GM19372 (cell line): ENCODE results near the gene ADAMTS20.

Experiments
- ATAC-seq: cut with Tn5 transposase; IDR thresholded peaks from one replicate; pipeline ENCODE4 v1.9.1; 2021; ENCODE audit warnings: mild to moderate bottlenecking, low read depth, moderate library complexity; ENCODE audit not compliant: unreplicated experiment

Gene ADAMTS20

DNA sequence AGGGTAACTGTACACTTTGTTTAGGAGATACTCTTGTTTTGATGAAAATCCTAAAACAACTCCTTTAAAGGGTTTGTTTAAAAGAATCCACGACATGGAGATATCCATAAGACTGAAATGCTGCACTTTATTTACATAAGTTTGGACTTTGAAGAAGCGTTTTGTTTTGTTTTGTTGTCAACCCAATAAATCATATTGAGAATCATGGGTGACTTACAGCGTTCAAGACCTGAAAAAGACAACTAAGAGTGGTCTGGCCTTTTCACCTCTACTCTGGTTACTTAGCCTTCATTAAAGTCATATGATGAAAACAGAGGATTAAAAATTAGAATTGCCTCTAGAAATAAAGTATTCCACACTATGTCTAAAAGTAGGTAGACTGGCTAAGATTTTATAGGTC, 234.8 kb downstream of the ADAMTS20 start:
- ATAC-seq, result no peak

DNA sequence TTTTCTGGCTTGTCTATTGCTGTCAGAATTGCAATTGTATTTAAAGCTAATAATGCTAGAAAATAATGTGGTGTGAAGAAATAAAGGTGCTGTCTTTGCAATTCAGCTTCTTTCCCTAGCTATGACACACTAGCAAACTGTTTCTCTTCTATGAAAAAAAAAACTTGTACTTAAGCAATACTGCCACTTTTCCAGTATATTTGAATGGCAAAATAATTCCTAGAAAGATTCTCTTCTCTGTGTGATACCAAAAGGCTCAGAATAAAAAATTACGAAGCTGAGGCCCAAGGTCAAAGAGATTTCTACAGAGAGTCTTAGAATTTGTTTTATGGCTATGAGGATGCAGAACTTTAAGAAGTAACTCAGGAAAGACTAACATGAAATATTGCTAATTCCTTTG, 235.5 kb downstream of the ADAMTS20 start:
- no peak for ATAC-seq

GRCh38 chr12:43315961-43316360, 236.0 kb downstream of the ADAMTS20 start:
- no peak for ATAC-seq

- ATAC-seq, result no peak
Measured at GRCh38 chr12:43312991-43313505, 239.0 kb downstream of the ADAMTS20 start.

DNA sequence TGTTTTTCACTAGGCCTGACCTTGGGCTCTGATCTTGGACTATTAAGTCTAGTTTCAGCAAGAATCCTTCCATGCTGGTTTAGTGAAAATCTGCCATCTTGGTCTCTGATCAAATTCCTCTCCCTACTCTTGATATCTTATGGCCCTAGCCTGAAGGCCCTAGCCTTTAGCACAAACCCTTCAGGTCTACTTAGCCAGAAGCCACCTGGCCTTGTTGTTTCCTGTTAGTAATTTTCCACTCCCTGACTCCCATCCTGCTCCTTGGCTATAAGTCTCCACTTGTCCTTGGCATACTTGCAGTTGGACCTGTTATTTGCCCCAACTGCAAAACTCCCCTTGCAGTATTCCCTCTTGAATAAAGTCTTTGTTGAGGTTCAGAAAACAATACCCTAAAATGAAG, 241.4 kb downstream of the ADAMTS20 start:
- no peak for ATAC-seq

DNA sequence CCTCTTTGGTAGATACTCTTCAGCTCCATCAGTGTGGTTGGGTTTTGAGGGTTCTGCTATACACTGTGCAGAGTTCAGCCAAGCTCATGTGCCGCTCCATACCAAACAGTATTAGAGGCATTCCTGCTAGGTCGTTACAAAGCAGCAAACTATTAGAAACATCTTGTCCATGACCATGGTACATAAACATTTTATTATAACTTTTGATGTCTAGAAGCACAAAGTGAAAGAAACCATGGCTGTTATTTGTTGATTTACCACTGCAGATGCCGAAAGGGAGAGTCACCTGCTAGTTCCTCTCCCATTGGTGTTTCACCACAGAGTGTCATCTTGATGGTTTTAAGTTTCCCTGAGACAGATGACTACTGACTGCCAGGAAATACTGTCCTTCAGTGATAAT, 242.0 kb downstream of the ADAMTS20 start:
- ATAC-seq, result no peak

- no peak for ATAC-seq
Measured at GRCh38 chr12:43308776-43309175, 243.2 kb downstream of the ADAMTS20 start.

DNA sequence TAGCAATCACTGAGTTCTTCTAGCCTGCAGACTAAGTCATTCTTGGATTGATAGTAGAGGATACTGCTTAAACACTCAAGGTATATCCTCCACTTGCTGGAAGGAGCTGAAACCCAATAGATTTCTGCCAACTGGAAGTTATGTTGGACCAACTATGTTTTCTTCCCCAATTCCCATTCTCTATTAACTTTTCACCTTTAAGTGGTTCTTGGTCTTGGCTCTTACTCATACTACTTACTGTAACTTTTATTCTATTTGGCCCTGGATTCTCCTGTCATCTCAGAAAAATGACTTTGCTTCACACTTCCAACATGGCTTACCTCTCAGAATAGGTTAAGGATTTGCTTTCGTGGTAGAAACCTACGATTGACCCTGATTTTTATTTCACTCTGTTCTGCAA, 244.9 kb downstream of the ADAMTS20 start:
- no peak for ATAC-seq

DNA sequence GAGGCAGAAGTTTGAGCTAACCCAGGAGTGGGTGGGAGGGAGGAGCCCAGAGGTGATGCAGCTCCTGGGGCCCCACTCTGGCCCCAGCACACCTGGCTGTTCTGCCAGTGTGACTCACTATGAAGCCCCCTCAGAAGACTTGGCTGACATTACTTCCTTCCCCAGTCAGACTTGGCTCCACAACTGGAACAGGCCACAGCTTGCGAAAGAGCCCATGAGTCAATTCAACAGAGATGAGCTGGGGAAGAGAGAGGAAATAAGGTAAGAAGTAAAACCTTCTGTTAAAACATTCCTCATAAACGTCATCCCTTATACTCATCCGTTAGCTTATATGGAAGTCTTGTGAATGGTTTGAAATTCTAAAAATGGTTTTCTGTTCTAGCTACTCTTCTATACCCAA, 245.9 kb downstream of the ADAMTS20 start:
- no peak for ATAC-seq

GRCh38 chr12:43305065-43305464, 246.9 kb downstream of the ADAMTS20 start:
- no peak for ATAC-seq
